GM12878 (cell line): ENCODE measurements around the gene RASAL2. TPM values are rescaled to one million over a fixed set of nuclear protein-coding genes. Genes with fewer than 3 reads are reported as not detected.
A peak's percentile ranks its signal among the peaks of the same experiment; 100 is the strongest.

Experiments used
- ATAC-seq: fragments of 200-7000 bp; cut with Tn5 transposase; 3 replicates; pipeline ENCODE4 v1.9.1; 2020; ENCODE audit warnings: mild to moderate bottlenecking, moderate library complexity
- BruUV-seq: library from RNA; stranded (reverse); fragments of 400-500 nt; replicated peaks from 2 replicates; lab custom pipeline; 2021; lab: Mats Ljungman, UMichigan
- CTCF ChIA-PET: fragments of 300-600 bp; sonication (Branson Sonifier 250); formaldehyde crosslinking; extraction: SDS; loops from one replicate; lab custom pipeline; 2021; ENCODE audit warnings: inconsistent platforms; lab: Yijun Ruan, JAX
- POLR2A ChIA-PET: fragments of 350-600 bp; formaldehyde crosslinking; extraction: SDS; loops from one replicate; lab custom pipeline; 2021; ENCODE audit warnings: inconsistent platforms; lab: Charles Lee
- RAD21 ChIA-PET: fragments of 300-600 bp; sonication (Branson Sonifier 250); formaldehyde crosslinking; loops from one replicate; lab custom pipeline; 2023; ENCODE audit warnings: antibody characterized with exemption; ENCODE audit not compliant: unreplicated experiment; lab: Charles Lee
- SMC1A ChIA-PET: fragments of 300-600 bp; sonication (Branson Sonifier 250); formaldehyde crosslinking; loops from one replicate; lab custom pipeline; 2023; ENCODE audit not compliant: unreplicated experiment, uncharacterized antibody; lab: Charles Lee
- DNase-seq: peaks from one replicate; pipeline ENCODE4 v3.0.0-alpha.2; 2011; ENCODE audit warnings: low read depth, low spot score
- FAIRE-seq: peaks from 3 replicates; lab custom pipeline; 2011; peaks lifted over from hg19 to GRCh38; lab: Jason Lieb, UNC
- H2AFZ ChIP-seq: 2 replicates; pipeline ENCODE4 v1.6.0; 2011; ENCODE audit warnings: low read depth, low read length, control low read depth; ENCODE audit not compliant: control insufficient read depth
- H3K27ac ChIP-seq: 2 replicates; pipeline ENCODE4 v1.5.1; 2011; ENCODE audit warnings: control low read depth; ENCODE audit not compliant: control insufficient read depth, insufficient read depth
- H3K27me3 ChIP-seq, 2 experiments: replicated peaks in 1 of 2; 2 replicates each; pipeline versions ENCODE4 v1.6.0 to v1.6.1; 2011; ENCODE audit warnings: low read length in 1 of 2; ENCODE audit not compliant: control insufficient read depth in 2 of 2, insufficient read depth in 2 of 2
- H3K36me3 ChIP-seq, 2 experiments: 2 replicates each; pipeline ENCODE4 v1.5.1; 2011; ENCODE audit warnings: low read length in 1 of 2; ENCODE audit not compliant: control insufficient read depth in 2 of 2, insufficient read depth in 2 of 2
- H3K4me1 ChIP-seq: 2 replicates; pipeline ENCODE4 v1.6.1; 2011; ENCODE audit warnings: mild to moderate bottlenecking, low read length, moderate library complexity, mixed read lengths; ENCODE audit not compliant: control insufficient read depth, insufficient read depth
- H3K4me2 ChIP-seq: 2 replicates; pipeline ENCODE4 v1.6.0; 2011; ENCODE audit warnings: control low read depth; ENCODE audit not compliant: control insufficient read depth, insufficient read depth
- H3K4me3 ChIP-seq: fragments of 200-600 bp; sonication (generic); 2 replicates; pipeline ENCODE4 v1.5.1; 2016
- H3K79me2 ChIP-seq: 2 replicates; pipeline ENCODE4 v1.6.0; 2011; ENCODE audit warnings: low read length; ENCODE audit not compliant: control insufficient read depth, insufficient read depth
- H3K9ac ChIP-seq: 2 replicates; pipeline ENCODE4 v1.8.0; 2011; ENCODE audit warnings: low read length, control low read depth, mixed read lengths; ENCODE audit not compliant: control insufficient read depth, insufficient read depth
- H3K9me3 ChIP-seq: replicated peaks from 3 replicates; pipeline ENCODE4 v1.5.1; 2011; ENCODE audit warnings: mild to moderate bottlenecking, low read length; ENCODE audit not compliant: control insufficient read depth, insufficient read depth
- H4K20me1 ChIP-seq: 2 replicates; pipeline ENCODE4 v1.6.0; 2011; ENCODE audit not compliant: control insufficient read depth, insufficient read depth
- CHD1 ChIP-seq: IDR thresholded peaks from 2 replicates; pipeline ENCODE4 v1.6.1; 2012; ENCODE audit warnings: low read depth, low read length, improper control_type of control experiment
- CHD4 ChIP-seq: fragments of 200-600 bp; sonication (generic); IDR thresholded peaks from 2 replicates; pipeline ENCODE4 v1.6.1; 2016; ENCODE audit warnings: mild to moderate bottlenecking
- CTCF ChIP-seq, 3 experiments: IDR thresholded peaks in 2 of 3; conservative IDR thresholded peaks in 1 of 3; 2 replicates each; pipeline ENCODE4 v1.5.1; 2011; ENCODE audit warnings: low read depth in 3 of 3, low read length in 3 of 3, mild to moderate bottlenecking in 3 of 3, control low read depth in 2 of 3, moderate library complexity in 2 of 3, inconsistent platforms in 1 of 3, mixed read lengths in 1 of 3; ENCODE audit not compliant: control insufficient read depth in 2 of 3, insufficient read depth in 1 of 3; ENCODE audit errors: extremely low read depth in 1 of 3
- PRDM15 ChIP-seq: fragments of 450-650 bp; formaldehyde crosslinking; IDR thresholded peaks from 2 replicates; pipeline ENCODE4 v1.4.0; 2020; ENCODE audit warnings: mild to moderate bottlenecking, moderate library complexity
- RAD21 ChIP-seq: IDR thresholded peaks from 2 replicates; pipeline ENCODE4 v1.6.1; 2011; ENCODE audit warnings: mild to moderate bottlenecking, low read depth, low read length, moderate library complexity; ENCODE audit not compliant: insufficient read depth
- SMC3 ChIP-seq: IDR thresholded peaks from 2 replicates; pipeline ENCODE4 v1.6.1; 2011; ENCODE audit warnings: low read length, improper control_type of control experiment, borderline replicate concordance
- SPI1 ChIP-seq: IDR thresholded peaks from 2 replicates; pipeline ENCODE4 v1.6.1; 2011; ENCODE audit warnings: low read depth, mild to moderate bottlenecking, low read length, moderate library complexity, borderline replicate concordance; ENCODE audit not compliant: insufficient read depth
- WGBS: methylation state at CpG from one replicate; pipeline ENCODE4 v1.1.6; 2016; ENCODE audit warnings: low lambda C conversion rate; ENCODE audit not compliant: insufficient replicate concordance, insufficient coverage; ENCODE audit errors: missing lambda C conversion rate; 5-methylcytosine and 5-hydroxymethylcytosine counted together
- in situ Hi-C: fragments of 300-500 bp; cut with MboI; formaldehyde crosslinking; loops from 9 replicates; pipeline ENCODE4 v1.14.3; 2018; ENCODE audit warnings: mixed read lengths
- intact Hi-C: fragments of 100-400 bp; cut with micrococcal nuclease; formaldehyde crosslinking; loops from one replicate; pipeline ENCODE4 v1.14.2; 2022; ENCODE audit not compliant: unreplicated experiment
- polyA plus RNA-seq, 11 experiments: library from polyadenylated mRNA; depleted of rRNA in 4 of 11; unstranded in 6 of 11; stranded (reverse) in 5 of 11; fragments of >200 nt; fragmentation: Nextera tagmentation in 4 of 11; fragmentation: Illumina TruSeq in 1 of 11; extraction: Ambion mirVana in 4 of 11; extraction: Trizol in 1 of 11; gene quantifications; 1 replicate in 1 of 11; 2 replicates in 10 of 11; pipeline versions ENCODE4 v1.2.1 to v1.2.3, GENCODE V29; 2011 to 2016; ENCODE audit warnings: inconsistent platforms in 2 of 11, missing spikeins in 2 of 11, low read depth in 1 of 11
- total RNA-seq, 4 experiments: library from RNA; depleted of rRNA in 3 of 4; stranded (reverse); fragments of >200 nt in 3 of 4; fragmentation: Illumina TruSeq in 1 of 4; extraction: Trizol in 1 of 4; gene quantifications; 2 replicates each; pipeline versions ENCODE4 v1.2.1 to v1.2.3, GENCODE V29; 2013 to 2021

RASAL2 gene
- total and polyA plus RNA-seq, 10 of the 15 experiments (the other 5 are each of a cell fraction or from before 2014, with no cell fraction given), result 0.02 to 6.9 (median 0.17) TPM; not detected in 1

GRCh38 chr1:178344513-178345091, 250.7 kb downstream of the RASAL2 start:
- ChIA-PET POLR2A (no interaction called here), SMC1A (interaction anchor here (1.2 to 4.2 kb wide), 2 partner anchors 11 to 33 kb away, joined by 3 to 31 read pairs; no protein-coding TSS in a partner anchor), CTCF (interaction anchor here (0.5 to 6.8 kb wide), 5 partner anchors 33 to 312 kb away, joined by 3 to 50 read pairs (median 16); no protein-coding TSS in a partner anchor), RAD21 (interaction anchor here (0.9 to 2.2 kb wide), 2 partner anchors 34 to 45 kb away, joined by 3 to 10 read pairs; no protein-coding TSS in a partner anchor)
- Histone ChIP-seq H3K9ac (no peak overlapping the region), H3K4me2 (no peak overlapping the region), H2AFZ (no peak overlapping the region), H3K27me3 (no peaks in the 10 kb centered on the region), H3K4me1 (no peaks in the 10 kb centered on the region), H3K36me3 (no peaks in the 10 kb centered on the region), H3K79me2 (no peaks in the 10 kb centered on the region), H3K4me3 (no peak overlapping the region), H3K27ac (no peak overlapping the region), H4K20me1 (no peaks in the 10 kb centered on the region), H3K9me3 (no peaks in the 10 kb centered on the region)
- TF ChIP-seq CTCF (IDR thresholded peaks at IDR 0.05 in 2 of 3, conservative IDR thresholded peaks at IDR 0.05 in 1 of 3; ENCODE audit: control insufficient read depth in 2 of 3, extremely low read depth in 1 of 3, insufficient read depth in 1 of 3, low read depth in 3 of 3, low read length in 3 of 3), result peak; percentile 35 to 46 (median 42); a peak in 5 of 6 replicates
- peak; percentile 40; the same call in 1 of the 2 replicates for TF ChIP-seq SMC3
- no peak for TF ChIP-seq CHD4
- TF ChIP-seq CHD1, result no peak
- TF ChIP-seq RAD21, result 0 out of 2 replicates have a peak, but pooled peaks have one; percentile 18
- peak; percentile 3; the same call in 1 of the 2 replicates for TF ChIP-seq SPI1
- no peak for TF ChIP-seq PRDM15 (CRISPR knock-in tag)
- no peak for FAIRE-seq
- in situ Hi-C loops (no loop called here), intact Hi-C loops (no loop called here)
- DNase-seq, result peak; percentile 1
- peak; percentile 90 for ATAC-seq
- no TSS peak for BruUV-seq
- 36% methylated on average over 5 of the region's 5 CpGs for WGBS
